HG02678 (cell line): Measurements from ENCODE around the gene UBA52.

Source experiments
- ATAC-seq: cut with Tn5 transposase; IDR thresholded peaks from one replicate; pipeline ENCODE4 v1.9.1; 2021; ENCODE audit warnings: mild to moderate bottlenecking, moderate library complexity; ENCODE audit not compliant: unreplicated experiment

Gene UBA52

GRCh38 chr19:18607226-18608101 is 35.8 kb downstream of the UBA52 start:
- no peak for ATAC-seq

- ATAC-seq, result no peak
Measured at GRCh38 chr19:18608102-18608804, 36.6 kb downstream of the UBA52 start.

GRCh38 chr19:18608805-18609716 is 37.4 kb downstream of the UBA52 start:
- ATAC-seq, result no peak

- ATAC-seq, result no peak
Measured at GRCh38 chr19:18609717-18610051, 38.0 kb downstream of the UBA52 start.

GRCh38 chr19:18610245-18610555 is 38.5 kb downstream of the UBA52 start:
- no peak for ATAC-seq

GRCh38 chr19:18610556-18611326 is 39.1 kb downstream of the UBA52 start:
- no peak for ATAC-seq

- ATAC-seq, result no peak
Measured at GRCh38 chr19:18611327-18612050, 39.8 kb downstream of the UBA52 start.

- ATAC-seq, result no peak
Measured at GRCh38 chr19:18612051-18612771, 40.6 kb downstream of the UBA52 start.

GRCh38 chr19:18612772-18613588 is 41.3 kb downstream of the UBA52 start, which contains the start of gene TMEM59L:
TSS of gene TMEM59L (plus strand) at chr19:18612870. CDS start at chr19:18612959, 89 bp downstream.
- ATAC-seq, result no peak

GRCh38 chr19:18613589-18614234 is 42.1 kb downstream of the UBA52 start:
- ATAC-seq, result no peak

- no peak for ATAC-seq
Measured at GRCh38 chr19:18616023-18616422, 44.4 kb downstream of the UBA52 start.

- ATAC-seq, result no peak
Measured at GRCh38 chr19:18617562-18617961, 45.9 kb downstream of the UBA52 start.

GRCh38 chr19:18618236-18618635 is 46.6 kb downstream of the UBA52 start:
- no peak for ATAC-seq

- no peak for ATAC-seq
Measured at GRCh38 chr19:18620311-18620710, 48.7 kb downstream of the UBA52 start.

- no peak for ATAC-seq
Measured at GRCh38 chr19:18620902-18621301, 49.2 kb downstream of the UBA52 start.

- ATAC-seq, result no peak
Measured at GRCh38 chr19:18626906-18627305, 55.2 kb downstream of the UBA52 start.
